Right lung (tissue), 5 donors: ENCODE results near the gene CBX1. TPM values are rescaled to one million over a fixed set of nuclear protein-coding genes. Genes with fewer than 3 reads are reported as not detected.

ENCODE experiments used
- DNase-seq, 2 donors: peaks; one replicate each; pipeline ENCODE4 v3.0.0-alpha.2; 2013
- polyA plus RNA-seq, 5 donors: library from polyadenylated mRNA; unstranded; fragments of 120-200 nt; gene quantifications; one replicate each; pipeline versions ENCODE4 v1.2.1 to v1.2.3, GENCODE V29; 2013; ENCODE audit warnings: inconsistent platforms in 1 of 5, low replicate concordance in 1 of 5; ENCODE audit not compliant: insufficient read length in 5 of 5, insufficient read depth in 1 of 5

The CBX1 gene
- polyA plus RNA-seq, 5 donors = 147 to 188 (median 168) TPM

DNA sequence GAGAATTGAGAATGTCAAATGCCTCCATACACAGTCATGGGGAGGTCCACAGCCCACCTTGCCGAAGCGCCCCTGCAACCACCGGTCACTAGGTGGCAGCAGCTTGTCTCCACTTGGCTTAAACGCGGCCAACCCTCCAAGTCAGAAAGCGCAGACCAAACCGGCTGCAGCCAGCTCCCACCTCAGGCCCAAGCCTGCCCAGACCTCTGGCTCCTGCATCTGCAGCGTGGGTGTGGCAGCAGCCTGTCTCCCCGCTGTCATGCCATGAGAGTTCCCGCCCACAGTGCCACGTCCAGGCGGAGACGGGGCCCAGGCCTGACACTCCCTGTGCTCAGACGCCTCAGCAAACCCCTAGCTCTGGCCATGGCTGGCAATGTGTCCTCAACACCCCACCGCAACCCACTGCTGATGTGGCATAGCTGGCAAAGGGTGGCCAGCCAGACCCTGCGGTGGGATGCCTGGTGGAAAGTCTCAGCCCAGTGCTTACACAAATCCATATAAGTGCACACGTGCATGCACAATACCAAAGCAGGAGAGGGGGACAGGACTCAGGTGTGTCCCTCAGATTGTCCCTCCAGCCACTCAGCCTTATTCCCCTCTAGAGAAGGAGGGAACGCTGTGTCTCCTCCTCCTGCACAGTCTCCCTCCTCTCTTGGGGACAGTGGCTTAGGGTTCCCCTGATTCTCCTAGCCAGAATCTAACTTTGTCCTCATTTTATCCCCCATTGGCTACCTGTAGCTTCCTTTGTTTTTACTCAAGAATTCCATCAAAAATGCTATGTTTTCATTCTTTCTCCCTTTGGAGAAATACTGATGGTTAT lies 74.6 kb downstream of the CBX1 start:
- DNase-seq = peak; percentile 72 to 85

GRCh38 chr17:48025904-48026501 lies 75.3 kb downstream of the CBX1 start:
- no peak for DNase-seq

DNA sequence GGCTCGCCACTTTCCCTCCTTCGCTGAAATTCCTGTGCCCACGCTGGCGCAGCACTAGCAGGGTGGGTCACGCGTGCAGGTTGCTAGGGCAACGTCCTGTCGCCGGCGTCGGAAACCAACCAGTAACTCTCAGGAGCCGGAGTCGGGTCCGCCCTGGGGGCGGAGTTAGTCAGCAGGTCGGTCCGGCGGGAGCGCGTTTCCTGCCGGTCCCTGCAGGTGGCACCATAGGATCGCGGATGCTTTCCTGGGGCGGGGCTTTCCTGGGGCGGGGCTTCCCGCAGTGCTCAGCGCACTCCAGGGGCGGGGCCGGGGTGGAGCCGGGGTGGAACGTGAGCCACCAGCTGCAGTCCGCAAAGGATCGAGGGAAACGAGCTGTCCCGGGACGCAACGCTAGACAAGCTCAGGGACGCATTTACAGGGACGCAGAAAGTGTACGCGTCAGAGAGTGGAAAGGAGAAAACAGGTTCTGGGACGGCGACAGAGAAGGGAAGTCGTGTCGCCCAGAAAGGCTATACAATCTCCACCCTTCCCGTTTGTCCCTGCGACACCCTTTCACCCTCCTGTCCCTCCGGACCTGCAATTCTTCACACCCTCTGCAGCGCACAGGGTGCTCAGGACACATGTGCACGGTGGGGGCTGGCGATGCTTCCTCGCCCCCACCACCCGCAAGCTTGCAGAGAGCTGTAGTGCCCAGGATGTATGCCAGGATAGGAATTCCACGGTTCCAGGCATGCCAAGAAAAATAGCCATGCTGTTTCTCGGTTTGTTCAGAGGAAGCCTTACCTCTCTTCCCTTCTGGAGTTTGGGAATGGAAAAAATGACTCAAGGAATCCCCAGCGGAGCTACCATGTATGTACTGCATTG lies 76.0 kb downstream of the CBX1 start:
- peak; percentile 95 to 97 for DNase-seq

- no peak for DNase-seq
Measured at GRCh38 chr17:48024149-48025039, 76.9 kb downstream of the CBX1 start.

DNA sequence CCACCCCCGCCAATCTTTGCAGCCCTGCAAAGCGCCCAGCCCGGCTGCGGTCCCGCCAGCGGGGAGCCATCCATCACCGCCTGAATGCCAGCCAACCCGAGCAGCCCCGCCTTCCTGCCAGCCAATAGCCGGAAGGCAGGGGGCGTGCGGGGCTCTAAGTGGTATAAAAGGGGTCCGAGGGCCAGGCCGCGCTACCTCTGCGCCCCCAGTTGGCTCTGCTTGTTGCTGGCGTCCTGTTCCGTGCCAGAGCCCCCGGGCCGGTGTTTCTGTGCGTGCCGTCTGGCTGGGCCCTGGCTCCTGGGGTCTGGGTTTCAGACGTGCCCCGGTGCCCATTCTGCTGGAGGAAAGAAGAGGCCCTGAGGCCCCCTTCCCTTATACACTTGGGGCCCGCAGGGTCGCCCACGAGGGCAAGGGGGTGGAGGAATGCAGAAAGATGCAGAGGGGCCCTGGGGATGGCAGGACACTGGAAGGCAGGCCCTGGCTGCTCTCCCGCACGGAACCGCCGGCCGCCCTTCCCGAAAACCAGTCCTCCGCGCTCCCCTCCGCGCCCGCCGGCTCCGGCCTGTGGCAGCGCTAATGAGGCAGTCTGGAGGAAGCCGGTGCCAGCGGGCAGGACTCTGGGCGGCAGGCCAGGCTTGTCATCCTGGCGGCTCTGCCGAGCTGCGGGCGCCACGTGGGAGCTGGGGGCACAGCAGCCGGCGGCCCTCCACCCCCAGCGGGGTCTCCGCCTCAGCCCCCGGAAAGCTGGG lies 77.7 kb downstream of the CBX1 start:
- peak in 1 of 2 donors; percentile 61 for DNase-seq

DNA sequence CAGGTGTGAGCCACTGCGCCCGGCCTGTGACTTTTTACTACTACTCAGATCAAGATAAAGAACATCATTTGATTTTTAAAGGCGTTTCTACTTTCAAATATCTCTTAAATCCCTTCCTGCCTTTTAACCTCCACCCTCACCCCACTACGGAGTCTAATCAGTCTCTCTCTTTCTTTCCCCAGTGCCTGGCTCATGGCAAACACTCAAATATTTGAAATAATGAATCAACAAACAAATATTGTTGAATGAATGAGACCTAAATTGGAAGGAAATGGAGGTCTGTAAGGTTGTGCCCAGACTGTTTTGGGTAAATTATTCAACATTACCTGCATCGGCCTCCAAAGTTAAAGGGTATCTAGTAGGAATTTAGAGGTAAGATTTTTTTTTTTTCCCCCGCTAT lies 78.4 kb downstream of the CBX1 start:
- no peak for DNase-seq

DNA sequence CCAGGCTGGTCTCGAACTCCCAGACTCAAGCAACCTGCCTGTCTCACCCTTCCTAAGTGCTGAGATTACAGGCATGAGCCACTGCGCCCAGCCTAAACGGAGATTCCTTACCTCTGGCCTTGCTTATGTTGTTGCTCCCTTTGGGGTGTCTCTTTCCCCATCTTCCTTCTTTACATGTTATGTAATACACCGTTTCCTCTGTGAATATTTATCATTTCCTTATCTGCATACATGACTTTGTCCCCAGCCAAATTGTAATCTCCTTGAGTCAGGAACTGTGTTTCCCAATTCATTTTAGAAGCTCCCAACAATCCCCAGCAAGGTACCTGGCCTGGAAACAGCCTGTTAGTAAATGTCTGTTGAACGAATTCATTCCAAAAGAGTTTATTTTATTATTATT lies 79.3 kb downstream of the CBX1 start:
- DNase-seq = no peak

Other genes starting within 250 kb of the CBX1 start
- 10 to 100 TPM; 19.9 to 24.5 (median 21.0) TPM for gene SP2, start 205.2 kb downstream of the CBX1 start, polyA plus RNA-seq
- 10 to 100 TPM in 3 of 5 donors, 1 to 10 TPM in 2; 9.2 to 13.3 (median 11.2) TPM for gene PNPO, start 159.9 kb downstream of the CBX1 start, polyA plus RNA-seq
- gene PRR15L, start 143.6 kb downstream of the CBX1 start, polyA plus RNA-seq = 10 to 100 TPM; 31.5 to 44.8 (median 39.9) TPM
- 100 to 1,000 TPM; 141 to 179 (median 149) TPM for gene CDK5RAP3, start 130.4 kb downstream of the CBX1 start, polyA plus RNA-seq
- gene COPZ2, start 63.7 kb downstream of the CBX1 start, polyA plus RNA-seq = 10 to 100 TPM; 18.2 to 35.3 (median 23.4) TPM
- 100 to 1,000 TPM; 102 to 127 (median 120) TPM for gene NFE2L1, start 53.1 kb downstream of the CBX1 start, polyA plus RNA-seq
- 10 to 100 TPM; 11.4 to 14.8 (median 13.3) TPM for gene SNX11, start 6.3 kb upstream of the CBX1 start, polyA plus RNA-seq